Smooth muscle cell (in vitro differentiated cells): ENCODE measurements around the gene NME1. TPM values are rescaled to one million over a fixed set of nuclear protein-coding genes. Genes with fewer than 3 reads are reported as not detected.

Source experiments
- DNase-seq: peaks from one replicate; lab custom pipeline; 2025; ENCODE audit not compliant: unreplicated experiment; lab: John Stamatoyannopoulos, UW
- H2AFZ ChIP-seq: fragments of 200-600 bp; sonication (generic); 2 replicates; pipeline ENCODE4 v1.6.0; 2016; ENCODE audit warnings: antibody characterized with exemption, low read depth, mild to moderate bottlenecking
- H3F3A ChIP-seq: fragments of 200-600 bp; sonication (generic); 2 replicates; pipeline ENCODE4 v1.6.0; 2017; ENCODE audit warnings: antibody characterized with exemption, low read depth
- H3K27ac ChIP-seq: fragments of 200-600 bp; sonication (generic); 2 replicates; pipeline ENCODE4 v1.5.1; 2016; ENCODE audit warnings: low read depth, mild to moderate bottlenecking
- H3K27me3 ChIP-seq: fragments of 200-600 bp; sonication (generic); 2 replicates; pipeline ENCODE4 v1.6.1; 2016; ENCODE audit warnings: low read depth, mild to moderate bottlenecking
- H3K36me3 ChIP-seq: fragments of 200-600 bp; sonication (generic); 2 replicates; pipeline ENCODE4 v1.5.1; 2016; ENCODE audit warnings: low read depth
- H3K4me1 ChIP-seq: fragments of 200-600 bp; sonication (generic); 2 replicates; pipeline ENCODE4 v1.5.1; 2016; ENCODE audit warnings: low read depth
- H3K4me2 ChIP-seq: fragments of 200-600 bp; sonication (generic); 2 replicates; pipeline ENCODE4 v1.6.0; 2016; ENCODE audit warnings: mild to moderate bottlenecking
- H3K4me3 ChIP-seq: fragments of 200-600 bp; sonication (generic); 2 replicates; pipeline ENCODE4 v1.5.1; 2016; ENCODE audit warnings: mild to moderate bottlenecking
- H3K79me2 ChIP-seq: fragments of 200-600 bp; sonication (generic); 2 replicates; pipeline ENCODE4 v1.6.0; 2016; ENCODE audit warnings: low read depth, mild to moderate bottlenecking
- H3K9ac ChIP-seq: fragments of 200-600 bp; sonication (generic); 2 replicates; pipeline ENCODE4 v1.6.0; 2016; ENCODE audit warnings: low read depth
- H3K9me3 ChIP-seq: fragments of 200-600 bp; sonication (generic); replicated peaks from 2 replicates; pipeline ENCODE4 v1.5.1; 2016; ENCODE audit warnings: low read depth
- H4K20me1 ChIP-seq: fragments of 200-600 bp; sonication (generic); 2 replicates; pipeline ENCODE4 v1.6.0; 2016; ENCODE audit warnings: low read depth
- CTCF ChIP-seq: fragments of 200-600 bp; sonication (generic); IDR thresholded peaks from 2 replicates; pipeline ENCODE4 v1.5.1; 2017; ENCODE audit warnings: borderline replicate concordance, mild to moderate bottlenecking, antibody characterized with exemption; ENCODE audit not compliant: insufficient read depth, poor library complexity, severe bottlenecking
- WGBS: methylation state at CpG from one replicate; pipeline ENCODE4 v1.1.7; 2016; ENCODE audit warnings: low lambda C conversion rate; 5-methylcytosine and 5-hydroxymethylcytosine counted together
- polyA plus RNA-seq: library from polyadenylated mRNA; unstranded; fragments of >200 nt; fragmentation: Nextera tagmentation; extraction: Ambion mirVana; gene quantifications from 2 replicates; pipeline ENCODE4 v1.2.1, GENCODE V29; 2016
- total RNA-seq: library from RNA; depleted of rRNA; stranded (reverse); fragments of >200 nt; gene quantifications from 2 replicates; pipeline ENCODE4 v1.2.3, GENCODE V29; 2014

NME1 gene
- total and polyA plus RNA-seq, 2 experiments from 2014 or later, result 119 to 222 TPM

DNA sequence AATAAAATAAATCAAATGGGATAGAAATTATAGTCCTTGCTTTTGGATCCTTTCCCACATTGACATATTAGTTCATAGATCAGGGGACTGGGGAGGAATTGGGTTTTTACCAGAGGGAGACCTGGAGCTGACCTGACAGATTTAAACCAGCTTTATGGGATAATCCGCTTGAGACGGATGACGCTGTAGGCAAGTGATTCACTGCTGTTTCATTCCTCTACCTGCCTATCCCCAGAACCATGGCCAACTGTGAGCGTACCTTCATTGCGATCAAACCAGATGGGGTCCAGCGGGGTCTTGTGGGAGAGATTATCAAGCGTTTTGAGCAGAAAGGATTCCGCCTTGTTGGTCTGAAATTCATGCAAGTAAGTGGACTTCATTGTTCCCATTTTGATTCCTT lies 2.1 kb downstream of the NME1 start:
- Histone ChIP-seq H3K4me2 (no peak overlapping the region), H3K27me3 (no peaks in the 10 kb centered on the region), H3K4me1 (peaks cover 14% of the 10 kb centered on the region), H3K9me3 (no peaks in the 10 kb centered on the region), H2AFZ (no peak overlapping the region), H3K9ac (no peak overlapping the region), H4K20me1 (no peaks in the 10 kb centered on the region), H3K79me2 (peaks cover 44% of the 10 kb centered on the region), H3K27ac (no peak overlapping the region), H3K36me3 (peaks cover 5% of the 10 kb centered on the region), H3F3A (peaks cover 8% of the 10 kb centered on the region), H3K4me3 (no peak overlapping the region)
- no peak for TF ChIP-seq CTCF
- 97% methylated on average over 8 of the region's 8 CpGs for WGBS
- no peak for DNase-seq

DNA sequence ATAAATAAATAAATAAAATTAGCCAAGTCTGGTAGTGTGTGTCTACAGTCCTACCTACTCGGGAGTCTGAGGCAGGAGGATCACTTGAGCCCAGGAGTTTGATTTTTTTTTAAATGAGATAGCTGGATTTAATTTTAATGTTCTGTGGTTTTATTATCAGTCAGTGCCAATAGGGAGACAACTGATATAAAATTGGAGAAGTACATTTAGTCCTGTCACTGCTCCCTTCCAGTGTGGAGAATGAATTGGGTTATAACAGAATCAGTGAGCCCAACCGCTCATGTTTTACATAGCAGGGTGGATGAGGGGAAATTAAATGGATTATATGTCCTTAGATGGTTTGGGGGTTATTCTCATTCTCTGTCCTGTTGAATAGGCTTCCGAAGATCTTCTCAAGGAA lies 6.2 kb downstream of the NME1 start:
- Histone ChIP-seq H3K4me1 (peaks cover 5% of the 10 kb centered on the region), H2AFZ (no peak overlapping the region), H3K4me2 (no peak overlapping the region), H3K27ac (no peak overlapping the region), H3K27me3 (no peaks in the 10 kb centered on the region), H3K4me3 (no peak overlapping the region), H3F3A (no peaks in the 10 kb centered on the region), H4K20me1 (no peaks in the 10 kb centered on the region), H3K36me3 (peaks cover 10% of the 10 kb centered on the region), H3K9ac (no peak overlapping the region), H3K79me2 (peaks cover 35% of the 10 kb centered on the region), H3K9me3 (no peaks in the 10 kb centered on the region)
- TF ChIP-seq CTCF, result no peak
- WGBS, result 98% methylated on average over 3 of the region's 3 CpGs
- DNase-seq, result no peak

DNA sequence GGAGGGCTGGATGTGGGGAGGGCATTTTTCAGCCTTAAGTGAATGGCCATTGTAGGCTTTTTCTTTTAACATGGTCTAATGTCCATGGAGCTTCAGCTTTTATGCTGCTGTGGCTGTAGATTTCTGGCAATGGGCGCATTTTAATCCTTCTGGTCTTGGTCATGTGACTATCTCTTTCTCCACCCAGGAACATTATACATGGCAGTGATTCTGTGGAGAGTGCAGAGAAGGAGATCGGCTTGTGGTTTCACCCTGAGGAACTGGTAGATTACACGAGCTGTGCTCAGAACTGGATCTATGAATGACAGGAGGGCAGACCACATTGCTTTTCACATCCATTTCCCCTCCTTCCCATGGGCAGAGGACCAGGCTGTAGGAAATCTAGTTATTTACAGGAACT lies 8.2 kb downstream of the NME1 start:
- H3K9me3 ChIP-seq, result no peaks in the 10 kb centered on the region
- H3K79me2 ChIP-seq, result peaks cover 15% of the 10 kb centered on the region
- no peak overlapping the region for H3K4me2 ChIP-seq
- no peak overlapping the region for H3K4me3 ChIP-seq
- H4K20me1 ChIP-seq, result no peaks in the 10 kb centered on the region
- H3K36me3 ChIP-seq, result peaks cover 10% of the 10 kb centered on the region
- H3K4me1 ChIP-seq, result no peaks in the 10 kb centered on the region
- H3K27me3 ChIP-seq, result no peaks in the 10 kb centered on the region
- H3K9ac ChIP-seq, result no peak overlapping the region
- H2AFZ ChIP-seq, result no peak overlapping the region
- 97% methylated on average over 3 of the region's 3 CpGs for WGBS
- H3F3A ChIP-seq, result no peaks in the 10 kb centered on the region
- no peak overlapping the region for H3K27ac ChIP-seq
- DNase-seq, result no peak
- TF ChIP-seq CTCF, result no peak

DNA sequence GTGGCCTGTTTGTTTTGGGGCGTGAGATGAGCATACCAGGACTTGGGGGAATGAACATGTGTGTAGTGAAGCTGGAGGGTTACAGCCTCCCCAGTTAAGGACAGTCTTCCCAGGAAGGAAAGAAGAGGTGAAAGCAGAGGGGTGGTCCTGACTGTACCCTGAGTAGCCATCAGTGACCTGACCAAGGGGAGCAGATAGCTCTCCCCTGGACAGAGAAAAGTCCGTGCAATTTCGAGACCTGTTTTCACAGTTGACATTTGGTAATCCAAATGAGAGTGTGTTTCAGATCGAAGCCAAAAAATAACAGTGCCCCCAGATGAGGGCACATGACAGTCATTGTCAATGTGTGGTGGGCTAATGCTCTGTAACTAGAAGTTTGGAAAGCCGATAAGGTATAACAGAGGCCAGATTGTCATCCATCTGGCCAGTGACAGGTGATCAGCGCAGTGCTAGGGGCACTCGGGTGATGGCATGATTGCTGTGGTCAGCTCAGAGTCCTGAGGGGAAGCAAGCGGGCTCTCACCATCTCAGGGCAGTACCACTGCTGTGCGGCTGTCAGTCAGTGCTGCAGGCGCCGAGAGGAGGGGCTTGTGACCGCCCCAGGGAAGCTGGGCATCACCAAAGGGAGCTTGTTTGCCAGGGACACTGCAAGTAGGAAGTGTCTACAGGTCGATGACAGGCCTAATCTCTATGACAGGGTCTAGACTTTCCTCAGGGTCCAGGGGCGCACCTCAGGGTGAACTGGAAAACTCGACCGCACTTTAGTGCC lies 11.7 kb downstream of the NME1 start:
- Histone ChIP-seq H3K4me2 (peak overlapping the region; percentile 96), H2AFZ (no peak overlapping the region), H3K27ac (no peak overlapping the region), H4K20me1 (peaks cover 25% of the 10 kb centered on the region), H3K9me3 (no peaks in the 10 kb centered on the region), H3K36me3 (peaks cover 11% of the 10 kb centered on the region), H3K79me2 (peaks cover 16% of the 10 kb centered on the region), H3K4me3 (peak overlapping the region; percentile 92), H3K4me1 (peaks cover 9% of the 10 kb centered on the region), H3K9ac (peak overlapping the region; percentile 86), H3K27me3 (no peaks in the 10 kb centered on the region), H3F3A (peaks cover 10% of the 10 kb centered on the region)
- 54% methylated on average over 15 of the region's 16 CpGs for WGBS
- no peak for TF ChIP-seq CTCF
- DNase-seq, result no peak
